Upper lobe of right lung (tissue), 1 donor: ENCODE results near the gene ZNF32. TPM values are rescaled to one million over a fixed set of nuclear protein-coding genes. Genes with fewer than 3 reads are reported as not detected.

Experiments
- ATAC-seq: fragments of 200-7000 bp; cut with Tn5 transposase; one replicate; pipeline ENCODE4 v1.9.1; 2020; ENCODE audit warnings: mild to moderate bottlenecking, moderate library complexity
- DNase-seq: peaks from one replicate; pipeline ENCODE4 v3.0.0-alpha.2; 2020
- H3K27ac ChIP-seq: fragments of 200-600 bp; one replicate; pipeline ENCODE4 v1.8.0; 2022
- H3K27me3 ChIP-seq: fragments of 200-600 bp; one replicate; pipeline ENCODE4 v1.8.0; 2022; ENCODE audit warnings: mild to moderate bottlenecking
- H3K36me3 ChIP-seq: fragments of 200-600 bp; one replicate; pipeline ENCODE4 v1.8.0; 2022
- H3K4me1 ChIP-seq: fragments of 200-600 bp; one replicate; pipeline ENCODE4 v1.8.0; 2022
- H3K4me3 ChIP-seq: fragments of 200-600 bp; one replicate; pipeline ENCODE4 v1.8.0; 2022; ENCODE audit warnings: mild to moderate bottlenecking
- H3K9me3 ChIP-seq: fragments of 200-600 bp; one replicate; pipeline ENCODE4 v1.8.0; 2022
- CTCF ChIP-seq: fragments of 200-600 bp; IDR thresholded peaks from one replicate; pipeline ENCODE4 v1.8.0; 2022; ENCODE audit warnings: antibody characterized with exemption
- intact Hi-C: fragments of 100-400 bp; cut with DNase I; formaldehyde crosslinking; loops from one replicate; pipeline ENCODE4 v1.11.0; 2022
- total RNA-seq: library from RNA; stranded (reverse); fragmentation: NEBNext Ultra II Directional; extraction: Animal tissue kit (Norgen Biotek cat#: 25700); gene quantifications from one replicate; pipeline ENCODE4 v1.2.1, GENCODE V29; 2021
- donor health status: DM: no; HTN: yes; CAD: no; lungs with severe emphysema.

The ZNF32 gene
- total RNA-seq, 1 donor from 2014 or later = 32.3 TPM

GRCh38 chr10:43666552-43666951 lies 17.9 kb upstream of the ZNF32 start:
- intact Hi-C loops = no loop called here
- Histone ChIP-seq H3K36me3 (no peaks in the 10 kb centered on the region), H3K4me1 (no peaks in the 10 kb centered on the region), H3K27me3 (peaks cover 24% of the 10 kb centered on the region), H3K4me3 (no peak overlapping the region), H3K9me3 (no peaks in the 10 kb centered on the region), H3K27ac (no peak overlapping the region)
- ATAC-seq (no peak), DNase-seq (no peak)
- TF ChIP-seq CTCF = no peak

- H3K36me3 ChIP-seq = no peaks in the 10 kb centered on the region
These were observed 16.4 kb upstream of the ZNF32 start for GRCh38 chr10:43665054-43665453.

GRCh38 chr10:43658227-43658626 lies 9.5 kb upstream of the ZNF32 start:
- DNase-seq (no peak), ATAC-seq (peak; percentile 14)
- Histone ChIP-seq H3K9me3 (no peaks in the 10 kb centered on the region), H3K4me1 (no peaks in the 10 kb centered on the region), H3K4me3 (no peak overlapping the region), H3K27me3 (no peaks in the 10 kb centered on the region), H3K27ac (no peak overlapping the region), H3K36me3 (no peaks in the 10 kb centered on the region)
- intact Hi-C loops = no loop called here
- TF ChIP-seq CTCF = no peak

More at GRCh38 chr10:43665054-43665453, 16.4 kb upstream of the ZNF32 start:
- H3K27ac ChIP-seq = no peak overlapping the region
- no peak for ATAC-seq
- TF ChIP-seq CTCF = no peak
- no peaks in the 10 kb centered on the region for H3K9me3 ChIP-seq
- peaks cover 21% of the 10 kb centered on the region for H3K27me3 ChIP-seq
- no peak for DNase-seq
- no peak overlapping the region for H3K4me3 ChIP-seq
- no peaks in the 10 kb centered on the region for H3K4me1 ChIP-seq
- intact Hi-C loops = no loop called here

- Histone ChIP-seq H3K27me3 (no peaks in the 10 kb centered on the region), H3K4me3 (no peak overlapping the region), H3K36me3 (no peaks in the 10 kb centered on the region), H3K4me1 (no peaks in the 10 kb centered on the region), H3K27ac (no peak overlapping the region), H3K9me3 (no peaks in the 10 kb centered on the region)
- no peak for ATAC-seq
- no peak for TF ChIP-seq CTCF
- intact Hi-C loops = no loop called here
- DNase-seq = no peak
These were observed 6.6 kb upstream of the ZNF32 start for GRCh38 chr10:43655311-43655710.

- Histone ChIP-seq H3K9me3 (no peaks in the 10 kb centered on the region), H3K27me3 (no peaks in the 10 kb centered on the region), H3K4me3 (no peak overlapping the region), H3K4me1 (no peaks in the 10 kb centered on the region), H3K27ac (no peak overlapping the region), H3K36me3 (no peaks in the 10 kb centered on the region)
- ATAC-seq (no peak), DNase-seq (no peak)
- intact Hi-C loops = no loop called here
- no peak for TF ChIP-seq CTCF
These were observed 5.1 kb upstream of the ZNF32 start for GRCh38 chr10:43653746-43654145.

- intact Hi-C loops = no loop called here
- no peak for TF ChIP-seq CTCF
- Histone ChIP-seq H3K4me3 (peak overlapping the region; percentile 93), H3K9me3 (peaks cover 15% of the 10 kb centered on the region), H3K27me3 (no peaks in the 10 kb centered on the region), H3K4me1 (peaks cover 8% of the 10 kb centered on the region), H3K36me3 (peaks cover 18% of the 10 kb centered on the region), H3K27ac (peak overlapping the region; percentile 92)
- ATAC-seq (no peak), DNase-seq (no peak)
These were observed 473 bp upstream of the ZNF32 start for GRCh38 chr10:43649185-43649523.
